ENCODE data around the gene VDR. TPM values are rescaled to one million over a fixed set of nuclear protein-coding genes. Genes with fewer than 3 reads are reported as not detected.
"Not testable (repeated sequence)": the region's sequence is repeated elsewhere in the genome, so short reads cannot be mapped to it uniquely, and the experiment has no call there.

The VDR gene
- total RNA-seq, 2 donors from 2014 or later: 143 to 154 TPM

DNA sequence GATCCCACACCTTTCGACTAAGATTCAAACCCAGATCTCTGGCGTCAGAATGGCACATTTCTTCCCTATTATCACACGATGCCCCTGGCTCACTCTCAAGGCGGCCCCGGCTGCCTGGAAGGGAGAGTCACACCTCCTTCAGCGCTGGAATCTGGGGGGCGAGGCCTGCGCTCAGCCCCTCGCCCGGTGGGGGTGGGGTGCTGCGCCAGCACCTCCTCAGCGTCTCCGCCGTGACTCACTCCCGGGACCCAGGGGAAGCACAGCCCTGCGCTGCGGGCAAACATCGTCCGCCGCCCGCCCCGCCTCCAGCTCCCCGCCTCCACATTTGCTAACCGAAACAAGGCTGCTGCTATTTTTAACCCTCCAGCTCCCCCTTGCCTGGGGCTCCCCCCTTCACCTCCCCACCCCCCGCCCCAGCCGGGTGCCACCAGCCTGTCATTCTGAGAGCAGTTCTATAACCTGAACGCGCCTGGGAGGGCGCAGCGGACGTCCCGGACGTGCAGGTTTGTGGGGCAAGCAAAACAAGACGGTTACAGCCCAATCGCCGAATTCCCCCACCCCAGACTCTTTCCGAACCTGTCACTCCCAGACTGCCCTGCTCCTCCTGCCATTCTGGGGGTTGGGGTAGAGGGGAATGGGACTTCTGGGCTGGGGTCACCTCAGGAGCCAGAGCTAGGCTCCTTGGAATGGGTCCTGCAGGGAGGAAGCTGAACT lies 91.8 kb downstream of the VDR start:
- DNase-seq (peak; percentile 88 to 91), ATAC-seq (peak; percentile 84)
- intact Hi-C loops (cut with DNase I, micrococcal nuclease): no loop called here

DNA sequence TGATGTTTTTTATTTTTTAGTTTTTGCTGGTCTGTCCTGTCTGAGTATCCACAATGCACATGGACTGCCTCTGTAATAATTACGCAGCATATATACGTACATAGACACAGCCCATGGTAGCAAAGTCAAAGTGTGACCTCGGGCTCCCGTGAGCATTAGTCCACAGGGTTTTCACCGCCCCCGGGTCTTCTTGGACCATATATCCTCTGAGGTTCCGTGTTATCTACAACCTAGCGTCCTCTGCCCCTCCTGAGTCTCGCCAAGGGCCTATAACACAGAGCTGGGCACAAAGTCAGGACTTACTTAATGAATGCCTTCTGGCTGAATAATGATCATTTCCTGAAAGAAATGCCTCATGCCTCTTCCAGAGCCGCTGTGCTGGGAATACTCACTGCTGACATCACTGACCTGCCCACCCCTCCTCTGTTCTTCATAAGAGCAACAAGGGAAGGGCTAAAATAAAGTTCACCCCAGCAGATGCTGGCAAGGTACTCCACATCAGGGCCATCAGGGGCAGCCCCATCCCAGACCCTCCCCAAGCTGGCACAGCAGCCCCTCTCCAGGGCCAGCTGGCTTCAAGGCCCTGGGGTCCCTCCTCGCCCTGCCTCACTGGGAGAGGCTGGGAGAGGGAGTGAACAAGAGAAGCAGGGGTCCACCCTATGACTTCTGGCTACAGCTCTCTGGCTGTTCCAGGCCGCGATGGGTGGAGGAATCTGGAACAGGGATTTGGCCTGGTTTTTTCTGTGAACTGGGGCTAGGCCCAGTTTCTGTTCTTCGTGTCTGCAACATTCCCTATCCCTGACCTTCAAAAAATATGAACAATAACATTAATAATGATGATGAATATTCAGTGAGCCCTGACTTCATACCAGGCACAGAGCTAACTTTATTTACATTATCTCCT lies 93.0 kb downstream of the VDR start:
- DNase-seq: peak in 1 of 2 donors; percentile 49
- intact Hi-C loops (cut with DNase I, micrococcal nuclease): no loop called here
- no peak for ATAC-seq

DNA sequence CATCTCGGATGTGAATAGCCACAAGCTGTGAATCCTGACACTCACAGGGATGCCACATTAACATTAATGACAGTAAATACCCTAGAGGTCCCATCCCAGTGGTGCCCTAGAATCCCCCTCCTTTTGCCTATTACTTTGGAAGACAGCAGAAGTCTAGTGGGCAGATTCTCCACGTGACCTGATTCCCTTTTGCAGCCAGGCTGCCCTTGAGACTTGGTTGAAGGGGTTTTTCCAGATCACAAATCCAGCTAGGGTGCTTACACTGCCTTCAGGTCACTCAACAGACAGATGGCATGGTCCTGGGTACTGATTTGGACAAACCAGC lies 93.8 kb downstream of the VDR start:
- DNase-seq (no peak), ATAC-seq (no peak)
- intact Hi-C loops (cut with DNase I, micrococcal nuclease): no loop called here

DNA sequence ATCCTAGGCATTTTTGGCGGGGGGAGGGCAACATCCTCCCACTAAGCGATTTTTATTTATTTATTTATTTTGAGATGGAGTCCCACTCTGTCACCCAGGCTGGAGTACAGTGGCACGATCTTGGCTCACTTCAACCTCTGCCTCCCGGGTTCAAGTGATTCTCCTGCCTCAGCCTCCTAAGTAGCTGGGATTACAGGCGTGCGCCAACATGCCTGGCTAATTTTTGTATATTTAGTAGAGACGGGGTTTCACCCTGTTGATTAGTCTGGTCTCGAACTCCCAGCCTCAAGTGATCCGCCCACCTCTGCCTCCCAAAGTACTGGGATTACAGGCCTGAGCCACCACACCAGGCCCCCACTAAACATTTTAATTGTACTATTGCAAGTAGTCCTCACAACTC lies 95.3 kb downstream of the VDR start:
- ATAC-seq; intact Hi-C loops (cut with DNase I, micrococcal nuclease); DNase-seq: not testable (repeated sequence)

DNA sequence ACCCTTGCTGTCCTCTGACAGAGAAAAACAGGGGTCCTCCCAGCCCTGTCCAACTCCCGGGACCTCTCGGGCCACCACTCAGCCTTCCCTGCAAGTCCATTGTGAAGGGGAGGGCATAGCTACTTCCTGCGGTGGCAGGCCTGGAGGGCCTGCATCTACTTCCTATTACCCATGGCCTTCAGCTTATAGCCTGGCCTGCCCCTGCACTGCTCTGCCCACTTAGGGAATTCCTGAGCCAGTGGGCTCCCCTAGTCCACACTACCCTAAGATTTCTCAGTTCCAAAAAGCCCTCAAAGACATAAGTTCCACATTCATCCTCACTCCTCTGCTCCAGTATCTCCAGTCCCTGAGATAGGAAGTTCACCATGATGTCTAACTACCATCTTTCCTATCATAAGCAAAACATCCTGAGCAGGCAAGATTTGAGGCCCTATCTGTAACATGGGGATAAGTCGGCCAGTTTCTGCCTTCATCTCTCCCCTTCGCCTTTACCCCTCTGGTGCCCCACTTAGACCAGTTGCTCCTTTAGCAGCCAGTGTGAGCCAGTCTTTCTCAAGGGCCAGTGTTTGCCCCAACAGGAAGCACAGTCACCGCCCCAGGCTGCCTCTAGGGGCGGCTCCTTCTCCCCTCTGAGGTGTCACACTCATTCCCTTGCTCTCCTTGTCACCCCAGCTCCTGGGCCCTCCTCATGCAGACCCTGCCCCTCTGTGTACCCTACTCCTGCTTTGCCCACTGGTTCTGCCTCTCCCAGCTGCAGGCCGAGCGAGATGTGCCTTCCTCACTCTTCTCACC lies 96.0 kb downstream of the VDR start:
- intact Hi-C loops (cut with DNase I, micrococcal nuclease): no loop called here
- ATAC-seq: no peak
- no peak for DNase-seq

DNA sequence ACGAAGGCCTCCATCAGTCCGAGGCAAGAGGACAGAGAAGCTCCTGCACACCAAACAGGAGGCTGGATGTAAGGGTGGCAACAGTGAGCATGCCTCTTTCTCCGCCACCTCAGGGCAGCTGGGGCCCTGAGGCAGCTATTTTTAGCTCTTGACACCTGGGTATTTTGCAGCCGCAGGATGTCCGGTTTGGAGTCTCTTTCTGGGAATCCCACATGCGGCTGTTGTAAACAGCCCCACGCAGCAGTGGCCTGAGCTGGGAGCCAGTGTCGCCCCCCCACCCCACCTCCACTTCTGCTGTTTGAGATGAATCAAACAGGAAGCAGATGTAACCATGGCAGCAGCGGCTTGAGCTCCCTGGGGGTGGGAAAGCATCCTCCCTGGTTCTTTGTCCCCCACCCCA lies 96.7 kb downstream of the VDR start:
- DNase-seq (peak; percentile 72 to 74), ATAC-seq (no peak)
- intact Hi-C loops (cut with DNase I, micrococcal nuclease): no loop called here

DNA sequence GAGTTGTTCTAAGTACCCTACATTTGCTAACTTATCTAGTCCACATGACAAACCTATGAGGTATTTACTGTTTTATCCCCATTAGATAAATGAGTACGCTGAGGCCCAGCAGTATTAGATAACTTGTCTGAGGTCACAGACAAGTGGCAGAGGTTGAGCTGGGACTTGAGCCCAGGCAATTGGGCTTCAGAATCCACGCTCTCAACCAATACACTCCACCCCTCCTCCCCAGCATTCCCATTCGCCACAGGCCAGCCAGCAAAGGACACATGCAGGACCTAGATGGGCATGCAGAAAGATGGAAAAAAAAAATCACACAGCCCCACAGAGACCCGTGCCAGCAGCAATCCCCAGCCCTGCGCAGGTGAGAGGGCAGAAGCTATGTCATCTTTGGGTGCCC lies 97.5 kb downstream of the VDR start:
- ATAC-seq (no peak), DNase-seq (no peak)
- intact Hi-C loops (cut with DNase I, micrococcal nuclease): no loop called here

DNA sequence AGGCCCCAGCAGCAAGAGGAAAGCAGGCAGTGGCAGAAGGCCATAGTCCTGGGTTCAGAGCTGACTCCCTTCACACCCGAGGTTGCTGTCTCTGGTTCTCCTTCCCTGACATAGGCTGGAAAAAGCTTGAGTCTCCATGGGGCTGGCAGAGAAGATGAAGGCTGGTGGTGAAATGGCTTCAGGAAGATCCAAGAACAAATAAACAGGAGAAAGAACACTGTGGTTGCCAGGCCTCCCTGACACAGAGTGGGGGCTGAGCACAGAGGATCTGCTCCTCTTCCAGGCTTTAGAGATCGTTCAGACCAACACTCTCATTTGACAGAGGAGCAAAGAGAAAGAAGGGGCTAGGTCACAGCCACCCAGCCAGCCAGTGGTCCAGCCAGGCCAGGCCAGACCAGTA lies 99.4 kb downstream of the VDR start:
- DNase-seq (no peak), ATAC-seq (no peak)
- intact Hi-C loops (cut with DNase I, micrococcal nuclease): no loop called here

DNA sequence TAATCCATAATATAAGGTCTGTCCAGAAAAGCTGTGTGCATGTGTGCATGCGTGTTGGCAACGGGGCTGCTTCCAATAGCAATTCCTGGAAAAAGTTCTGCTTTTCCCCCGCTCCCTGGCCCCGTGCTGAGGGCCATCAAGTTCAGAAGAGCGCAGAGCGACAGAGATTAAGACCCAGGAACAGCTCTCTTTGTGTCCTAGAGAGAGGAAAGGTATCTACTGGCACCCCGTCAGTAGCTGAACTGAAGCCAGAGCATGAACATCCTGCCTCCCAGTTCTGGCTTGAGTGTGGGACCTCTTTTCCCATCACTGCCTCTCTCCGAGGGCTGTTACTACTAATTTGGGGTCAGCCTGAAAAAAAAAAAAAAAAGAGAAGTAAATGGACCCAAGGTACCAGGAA lies 100.6 kb downstream of the VDR start:
- no peak for ATAC-seq
- DNase-seq: no peak
- intact Hi-C loops (cut with DNase I, micrococcal nuclease): no loop called here

DNA sequence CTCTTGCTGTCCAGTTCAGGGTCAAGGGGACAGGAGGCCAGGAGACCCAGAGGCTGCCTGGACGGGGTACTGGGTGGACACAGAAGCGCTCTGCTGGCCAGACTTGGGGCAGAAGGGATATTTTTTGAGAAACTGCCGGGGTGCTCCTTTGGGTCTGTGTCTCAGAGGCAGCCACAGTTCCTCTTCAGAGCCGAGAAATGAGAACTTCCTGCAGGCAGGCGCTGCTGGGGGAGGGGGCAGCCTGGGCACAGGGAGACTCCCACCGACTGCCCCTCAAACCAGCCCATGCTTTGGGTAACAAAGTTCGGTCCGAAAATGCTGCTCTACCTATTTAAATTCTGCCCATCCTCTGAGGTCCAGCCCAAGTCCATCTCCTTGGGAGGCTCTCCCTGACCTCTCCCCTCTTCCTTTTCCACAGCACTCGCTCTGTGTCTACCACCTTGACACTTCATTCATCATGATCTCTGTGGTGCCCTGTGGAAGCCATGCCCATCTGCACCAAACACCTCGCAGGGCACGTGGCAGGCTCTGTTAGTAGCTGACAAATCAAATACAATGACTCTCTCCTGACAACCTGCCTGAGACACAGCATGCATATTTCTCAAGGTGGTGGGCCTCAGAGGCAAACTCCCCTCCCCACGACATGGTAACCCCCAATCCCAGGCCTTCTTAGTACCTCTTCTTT lies 101.5 kb downstream of the VDR start:
- no peak for ATAC-seq
- intact Hi-C loops (cut with DNase I, micrococcal nuclease): no loop called here
- DNase-seq: no peak

DNA sequence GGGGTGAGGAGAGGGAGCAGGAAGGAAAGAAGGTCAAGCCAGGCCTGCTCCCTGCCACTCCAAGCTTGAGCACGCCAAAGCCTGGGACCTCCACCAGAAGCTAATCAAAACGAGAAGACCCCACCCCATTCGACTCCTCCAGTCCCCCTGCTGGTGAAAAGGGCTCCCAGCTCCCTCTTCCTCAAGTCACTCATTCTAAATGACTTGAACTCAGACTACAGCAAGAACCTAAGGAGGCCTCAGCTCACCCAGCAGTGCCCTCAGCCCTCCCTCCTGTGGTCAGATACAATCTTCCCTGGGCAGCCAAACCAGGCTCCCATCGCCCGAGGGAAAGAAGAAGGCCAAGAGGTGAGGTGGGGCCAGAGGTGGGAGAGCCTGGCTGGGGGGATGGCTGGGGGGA lies 102.5 kb downstream of the VDR start:
- no peak for ATAC-seq
- intact Hi-C loops (cut with DNase I, micrococcal nuclease): no loop called here
- no peak for DNase-seq

DNA sequence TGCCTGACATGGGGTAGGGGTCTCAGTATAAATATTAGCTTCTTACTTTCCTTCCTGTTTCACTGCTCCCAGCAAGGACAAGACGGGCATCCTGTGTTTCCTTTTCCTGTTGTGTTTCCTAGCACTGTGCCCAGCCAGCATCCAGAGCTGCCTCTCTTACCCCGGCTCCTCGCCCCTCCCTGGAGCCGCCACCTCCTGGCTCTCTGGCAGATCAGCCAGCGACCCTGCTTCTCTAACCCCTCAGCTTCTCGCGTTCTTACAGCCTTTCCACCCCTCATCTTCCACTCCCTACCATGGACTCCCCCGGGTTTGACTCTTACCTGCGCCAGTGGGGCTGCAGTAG lies 102.9 kb downstream of the VDR start:
- no peak for DNase-seq
- intact Hi-C loops (cut with DNase I, micrococcal nuclease): no loop called here
- ATAC-seq: no peak

DNA sequence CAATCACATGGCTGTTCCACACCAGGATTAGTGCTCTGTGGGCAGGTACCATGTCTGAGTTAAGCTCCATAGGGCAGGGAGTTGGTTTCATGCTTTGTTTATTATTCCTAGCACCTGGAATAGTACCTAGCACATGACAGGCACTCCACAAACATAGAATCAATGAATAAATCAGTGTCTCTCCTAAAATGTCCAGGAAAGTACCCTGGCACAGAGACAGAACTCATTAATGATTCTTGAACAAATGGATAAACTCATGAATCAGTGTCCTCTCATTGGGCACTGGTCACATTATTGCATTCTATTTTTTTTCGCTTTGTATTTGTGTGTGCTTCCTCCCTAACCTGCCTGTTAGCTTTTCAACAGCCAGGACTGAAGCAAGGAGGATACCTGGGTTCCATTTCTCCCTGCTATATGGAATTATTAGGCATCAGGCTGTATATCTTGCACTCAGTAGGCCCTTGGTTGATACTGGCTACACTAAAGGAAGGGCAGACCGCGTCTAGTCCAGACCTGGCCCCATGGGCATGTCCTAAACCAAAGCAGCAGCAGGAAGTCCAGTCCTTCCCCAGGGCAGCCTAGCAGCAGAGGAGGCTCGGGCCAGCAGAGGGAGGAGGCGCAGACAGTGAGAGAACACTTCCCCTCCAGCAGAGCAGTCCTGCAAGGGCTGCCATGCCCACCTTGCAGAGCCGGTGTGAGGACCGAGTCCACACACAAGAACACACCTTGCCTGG lies 103.5 kb downstream of the VDR start:
- ATAC-seq: peak; percentile 15
- no peak for DNase-seq
- intact Hi-C loops (cut with DNase I, micrococcal nuclease): no loop called here

DNA sequence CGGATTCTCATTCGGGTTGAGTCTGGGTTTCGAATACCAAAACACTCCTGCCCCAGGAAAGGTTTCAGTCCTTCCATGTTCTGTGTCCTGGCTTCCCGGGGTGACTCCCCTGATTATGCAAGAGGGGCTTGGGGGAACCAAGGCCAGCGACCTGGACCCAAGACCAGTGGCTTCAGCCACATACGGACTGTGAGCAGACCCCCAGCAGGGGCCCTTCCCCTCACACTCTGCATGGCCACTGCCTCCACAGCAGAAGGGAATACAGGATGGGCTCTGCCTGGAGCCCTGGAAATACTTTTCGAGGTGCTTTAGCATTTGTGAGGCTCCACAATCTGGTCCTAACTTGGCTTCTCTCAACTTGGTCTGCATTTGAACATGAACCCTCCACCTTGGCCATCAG lies 104.2 kb downstream of the VDR start:
- DNase-seq (no peak), ATAC-seq (no peak)
- intact Hi-C loops (cut with DNase I, micrococcal nuclease): no loop called here

DNA sequence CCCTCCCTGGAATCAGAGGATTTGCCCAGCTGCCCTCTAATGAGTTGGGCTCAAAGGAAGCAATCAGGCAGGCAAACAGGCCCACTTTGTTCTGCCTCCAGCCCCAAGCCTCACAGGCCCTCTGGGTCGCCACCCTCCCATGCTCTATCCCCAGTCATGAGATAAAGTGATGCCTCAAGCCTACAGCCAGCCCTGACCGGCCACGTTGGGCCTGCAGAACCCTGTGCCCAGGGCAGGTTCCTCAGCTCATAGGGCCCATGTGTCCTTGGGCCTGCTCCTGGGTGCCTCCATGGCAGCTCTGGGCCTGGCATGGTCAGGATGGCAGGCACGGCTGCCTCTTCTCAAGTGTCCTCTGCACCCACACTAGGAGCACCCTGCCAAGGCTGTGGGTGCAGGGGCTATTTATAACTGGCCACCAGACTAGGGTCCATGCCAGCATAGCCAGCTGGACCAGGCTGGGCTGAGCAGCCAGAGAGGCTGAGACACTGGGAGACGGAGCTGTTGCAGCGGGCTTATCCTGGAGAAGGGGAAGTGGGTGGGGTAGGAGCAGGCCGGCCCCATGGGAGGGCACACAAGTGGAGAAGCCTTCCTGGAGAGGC lies 105.3 kb downstream of the VDR start:
- intact Hi-C loops (cut with DNase I, micrococcal nuclease): loop anchor here in 1 of 2 donors (5.0 kb wide), 1 partner anchor 38 kb away; no protein-coding TSS in a partner anchor
- ATAC-seq (no peak), DNase-seq (no peak)

DNA sequence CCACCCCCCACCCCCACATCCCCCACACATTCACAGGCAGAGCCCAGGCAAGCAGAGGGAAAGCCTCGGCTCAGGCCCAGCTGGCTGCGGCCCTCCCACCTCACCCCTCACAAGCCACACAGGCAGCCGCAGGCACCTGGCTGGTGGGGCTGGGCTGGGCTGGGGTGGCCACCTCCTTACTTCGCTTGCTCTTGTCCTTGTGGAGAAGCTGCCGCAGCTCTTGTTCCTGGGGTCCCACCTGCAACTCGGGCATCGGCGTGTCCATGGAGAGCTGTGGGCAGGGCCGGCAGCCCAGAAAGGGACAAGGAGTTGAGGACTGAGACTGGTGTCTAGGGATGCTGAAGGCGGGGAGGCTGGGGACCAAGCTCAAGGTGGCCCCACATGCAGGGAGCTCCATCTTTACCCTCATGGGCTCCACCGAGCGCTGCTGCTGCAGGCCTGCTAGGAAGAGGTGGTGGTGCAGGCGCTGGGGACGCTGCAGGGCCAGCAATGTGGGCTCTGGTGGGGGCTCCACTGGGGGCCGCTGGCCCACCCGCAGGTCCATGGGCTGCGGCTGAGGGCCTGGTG lies 106.3 kb downstream of the VDR start:
- no peak for DNase-seq
- ATAC-seq: no peak
- intact Hi-C loops (cut with DNase I, micrococcal nuclease): loop anchor here in 1 of 2 donors (5.0 kb wide), 1 partner anchor 39 kb away; no protein-coding TSS in a partner anchor

DNA sequence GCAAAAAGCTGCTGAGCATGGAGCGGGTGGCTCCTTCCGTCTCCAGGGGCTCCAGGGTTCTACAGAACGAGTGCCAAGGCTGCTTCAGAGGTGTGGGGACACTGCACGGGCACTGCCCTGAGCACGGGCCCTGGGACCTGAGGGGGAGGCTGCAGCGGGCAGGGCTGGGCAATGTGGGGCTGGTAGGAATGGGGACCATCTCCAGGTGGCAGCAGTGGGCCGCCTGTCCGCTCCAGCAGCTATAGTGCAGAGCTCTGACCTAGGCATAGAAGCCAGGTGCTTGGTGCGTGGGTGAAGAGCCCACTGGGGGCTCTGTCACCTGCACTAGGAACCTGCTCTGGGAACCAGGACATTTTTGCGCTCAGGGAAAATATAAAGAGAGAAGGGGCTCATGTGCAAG lies 107.4 kb downstream of the VDR start:
- DNase-seq (peak in 1 of 2 donors; percentile 56), ATAC-seq (peak; percentile 66)
- intact Hi-C loops (cut with DNase I, micrococcal nuclease): loop anchor here in 1 of 2 donors (5.0 kb wide), 1 partner anchor 40 kb away; no protein-coding TSS in a partner anchor
